Activated CD8-positive, alpha-beta memory T cell treated with anti-CD3 and anti-CD28 coated beads, Interleukin-2, amount 50 U/mL, for 48 hours (primary cell): ENCODE results near the gene MAST1.
A peak's percentile ranks its signal among the peaks of the same experiment; 100 is the strongest.
"Not testable (repeated sequence)": the region's sequence is repeated elsewhere in the genome, so short reads cannot be mapped to it uniquely, and the experiment has no call there.

ENCODE experiments used
- DNase-seq: peaks from one replicate; pipeline ENCODE4 v3.0.0-alpha.2; 2020

The MAST1 gene

GRCh38 chr19:12838182-12838885, at the start of gene MAST1:
Gene MAST1, plus strand, starts transcription at chr19:12838515. Its CDS starts 58 bp downstream, at chr19:12838573.
- DNase-seq: peak; percentile 83

- DNase-seq: peak; percentile 72
These were observed 49.6 kb upstream of the MAST1 start for GRCh38 chr19:12788682-12789097.

- no peak for DNase-seq
These were observed 49.0 kb upstream of the MAST1 start for GRCh38 chr19:12789098-12789903.

- peak; percentile 98 for DNase-seq
These were observed 48.3 kb upstream of the MAST1 start for GRCh38 chr19:12789904-12790619.

GRCh38 chr19:12790628-12791344, 47.5 kb upstream of the MAST1 start:
- peak; percentile 66 for DNase-seq

- peak; percentile 99 for DNase-seq
These were observed 46.8 kb upstream of the MAST1 start, which contains the start of gene JUNB for GRCh38 chr19:12791345-12792050. Gene JUNB, plus strand, starts transcription at chr19:12791486. Its CDS starts 286 bp downstream, at chr19:12791772.

- peak; percentile 88 for DNase-seq
These were observed 46.1 kb upstream of the MAST1 start for GRCh38 chr19:12792051-12792852.

GRCh38 chr19:12792853-12793289, 45.4 kb upstream of the MAST1 start:
- peak; percentile 66 for DNase-seq

- peak; percentile 98 for DNase-seq
These were observed 44.8 kb upstream of the MAST1 start for GRCh38 chr19:12793290-12794195.

GRCh38 chr19:12794196-12794941, 43.9 kb upstream of the MAST1 start:
- DNase-seq: no peak

GRCh38 chr19:12794971-12795381, 43.3 kb upstream of the MAST1 start:
- no peak for DNase-seq

- peak; percentile 86 for DNase-seq
These were observed 41.9 kb upstream of the MAST1 start for GRCh38 chr19:12796146-12797071.

- DNase-seq: no peak
These were observed 41.2 kb upstream of the MAST1 start for GRCh38 chr19:12797141-12797587.

- DNase-seq: not testable (repeated sequence)
These were observed 40.7 kb upstream of the MAST1 start for GRCh38 chr19:12797607-12798006.

GRCh38 chr19:12799742-12800465, 38.4 kb upstream of the MAST1 start:
- DNase-seq: no peak

- no peak for DNase-seq
These were observed 37.9 kb upstream of the MAST1 start for GRCh38 chr19:12800466-12800770.

- peak; percentile 73 for DNase-seq
These were observed 37.3 kb upstream of the MAST1 start for GRCh38 chr19:12800923-12801465.
